DMS153 (cell line): Measurements from ENCODE around the gene CXXC1.
A peak's percentile ranks its signal among the peaks of the same experiment; 100 is the strongest.
"Not testable (repeated sequence)": the region's sequence is repeated elsewhere in the genome, so short reads cannot be mapped to it uniquely, and the experiment has no call there.

Experiments used
- DNase-seq: peaks from one replicate; lab custom pipeline; 2025; lab: John Stamatoyannopoulos, UW

The CXXC1 gene

DNA sequence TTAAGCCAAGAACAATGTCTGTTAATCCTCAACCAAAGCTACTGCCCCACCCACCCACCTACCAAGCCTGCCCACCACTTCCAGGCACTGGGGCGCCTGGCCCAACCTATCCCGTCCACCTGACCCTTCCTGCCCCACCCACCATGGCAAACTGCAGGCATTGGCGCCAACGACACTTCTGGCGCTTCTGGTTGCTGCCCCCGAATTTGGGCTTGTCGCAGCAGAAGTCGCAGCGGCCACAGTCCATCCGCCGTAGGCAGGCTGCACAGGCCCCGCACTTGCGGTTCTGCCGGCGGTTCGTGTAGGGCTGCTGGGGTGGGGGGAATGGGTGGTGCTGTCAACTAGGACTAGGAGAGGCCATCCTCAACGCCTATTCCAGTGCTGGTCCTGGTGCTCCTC lies 13.4 kb downstream of the CXXC1 start:
- no peak for DNase-seq

DNA sequence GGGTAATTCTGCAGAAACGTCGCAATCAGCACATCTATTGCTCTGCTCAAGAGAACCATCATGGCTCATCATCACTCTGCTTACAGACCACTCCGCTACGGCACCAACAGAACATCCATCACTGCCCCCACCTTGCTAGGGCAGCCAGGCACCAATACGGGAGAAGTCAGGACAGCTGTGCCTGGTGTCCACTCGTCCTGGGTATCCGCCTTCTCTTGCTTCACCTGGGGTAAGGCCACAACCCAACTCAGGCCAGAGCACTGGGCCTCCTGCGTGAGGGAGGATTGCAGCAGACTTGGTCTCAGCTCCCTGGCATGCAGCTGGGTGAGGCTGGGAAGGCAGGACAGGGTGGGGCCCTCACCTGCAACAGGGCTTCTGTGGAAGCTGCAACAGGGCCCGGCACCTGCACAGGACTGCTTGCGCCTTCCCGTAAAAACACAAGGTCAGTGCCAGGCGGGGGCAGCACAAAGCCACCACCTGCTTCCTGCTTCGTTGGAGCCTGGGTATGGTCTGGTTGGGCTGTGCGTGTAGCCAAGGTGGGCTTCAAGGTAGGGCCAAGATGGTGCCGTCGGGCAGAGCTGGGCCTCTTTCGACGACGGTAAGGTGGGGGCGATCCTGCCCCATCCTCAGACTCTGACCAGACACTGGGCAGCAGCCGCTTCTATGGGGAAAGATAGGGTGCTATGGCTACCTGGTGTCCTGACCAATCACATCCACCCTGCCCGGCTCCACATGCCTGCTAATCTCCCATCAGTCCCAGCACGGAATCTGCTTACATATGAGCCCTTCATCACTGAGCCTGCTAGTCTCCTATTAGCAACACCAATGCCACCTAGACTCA lies 14.1 kb downstream of the CXXC1 start:
- DNase-seq = no peak

- DNase-seq = no peak
Measured at GRCh38 chr18:50272568-50272967, 14.9 kb downstream of the CXXC1 start.

DNA sequence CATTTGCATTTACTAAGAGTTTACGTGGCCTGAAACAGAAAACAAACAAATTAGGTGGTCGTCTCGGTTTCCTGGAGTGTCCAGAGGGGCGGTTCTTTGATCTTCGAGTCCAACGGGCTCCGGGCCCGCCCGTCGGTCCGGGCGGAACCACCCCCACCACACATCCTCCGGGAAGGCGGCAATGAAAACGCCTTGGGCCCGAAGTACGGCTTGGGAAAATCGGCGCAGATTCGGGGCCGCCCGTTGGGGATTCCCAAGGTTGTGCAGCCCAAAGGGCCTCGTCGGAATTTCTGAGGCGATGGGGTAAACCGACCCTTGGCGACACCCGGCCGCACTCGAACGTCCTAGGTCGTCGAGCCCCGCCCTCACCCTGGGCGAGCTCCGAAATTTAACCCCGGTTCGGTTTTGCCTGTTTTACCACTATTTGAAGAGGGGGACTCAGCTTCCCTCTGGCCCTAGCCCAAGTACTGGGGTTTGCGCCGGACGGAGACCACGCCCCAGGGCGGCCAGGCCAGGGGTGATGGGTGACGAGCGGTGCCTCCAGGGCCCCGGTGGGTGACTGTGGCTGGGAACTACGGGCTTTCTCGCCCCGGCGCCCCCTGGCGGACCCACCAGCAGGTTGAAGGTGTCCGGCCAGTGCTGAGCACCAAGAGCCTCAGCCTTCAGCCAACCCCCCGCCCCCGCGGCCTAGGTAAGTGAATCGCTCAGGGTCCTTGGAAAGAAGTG lies 19.3 kb downstream of the CXXC1 start:
- peak; percentile 34 for DNase-seq

- DNase-seq = peak; percentile 72
Measured at GRCh38 chr18:50266248-50266704, 21.2 kb downstream of the CXXC1 start, which contains the start of gene CFAP53. CFAP53 (minus strand) TSS chr18:50266495; CDS start chr18:50266404, 91 bp downstream.

DNA sequence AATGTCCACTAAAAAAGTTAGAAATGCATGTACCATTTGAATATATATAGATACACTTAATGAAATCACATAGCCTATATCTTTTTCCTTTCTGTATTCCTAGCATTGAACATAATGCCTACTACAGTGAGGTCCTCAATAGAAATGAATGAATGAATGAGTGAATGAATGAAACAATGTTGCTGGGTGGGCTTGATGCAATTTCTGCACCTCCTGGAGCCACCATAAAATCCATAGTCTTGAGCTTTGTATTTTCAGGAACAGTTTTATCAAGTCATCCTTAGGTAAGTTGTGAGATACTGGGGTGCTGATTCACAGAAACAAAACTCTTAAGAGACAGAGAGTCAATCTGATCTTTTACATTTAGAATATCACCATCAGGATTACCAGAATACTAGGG lies 24.5 kb downstream of the CXXC1 start:
- no peak for DNase-seq

DNA sequence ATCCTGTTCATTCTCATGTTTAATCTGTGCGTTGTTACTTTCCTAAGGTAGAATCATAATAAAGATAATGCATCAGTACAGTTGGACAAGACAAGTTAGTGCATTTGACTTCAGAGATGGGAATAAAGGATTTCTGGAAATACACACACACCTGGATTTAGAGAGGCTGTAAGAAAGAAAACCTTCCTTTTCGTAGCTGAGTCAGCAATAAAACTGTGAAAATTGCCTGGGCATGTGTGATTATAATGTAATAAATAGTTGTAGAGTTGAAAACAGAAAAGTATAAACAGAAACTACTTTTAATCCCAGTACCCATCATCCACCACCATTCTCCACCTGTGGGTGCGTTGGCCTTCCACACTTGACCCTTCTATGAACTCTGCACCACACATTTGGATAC lies 36.6 kb downstream of the CXXC1 start:
- DNase-seq = no peak

- no peak for DNase-seq
Measured at GRCh38 chr18:50249576-50249975, 37.9 kb downstream of the CXXC1 start.

DNA sequence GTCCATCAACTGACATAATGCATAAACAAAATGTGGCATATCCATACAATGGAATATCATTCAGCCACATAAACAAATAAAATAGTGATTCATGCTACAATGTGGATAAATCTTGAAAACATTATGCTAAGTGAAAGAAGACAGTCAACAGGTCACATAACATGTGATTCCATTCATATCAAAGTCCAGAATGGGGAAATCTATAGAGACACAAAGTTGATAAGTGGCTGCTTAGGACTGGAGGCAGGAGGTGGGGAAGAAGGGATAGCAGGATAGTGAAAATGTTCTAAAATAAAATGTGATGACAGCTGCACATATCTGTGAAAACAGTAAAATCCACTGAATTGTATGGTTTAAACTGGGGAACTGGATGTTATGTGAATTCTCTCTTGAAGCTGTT lies 39.9 kb downstream of the CXXC1 start:
- DNase-seq = no peak

DNA sequence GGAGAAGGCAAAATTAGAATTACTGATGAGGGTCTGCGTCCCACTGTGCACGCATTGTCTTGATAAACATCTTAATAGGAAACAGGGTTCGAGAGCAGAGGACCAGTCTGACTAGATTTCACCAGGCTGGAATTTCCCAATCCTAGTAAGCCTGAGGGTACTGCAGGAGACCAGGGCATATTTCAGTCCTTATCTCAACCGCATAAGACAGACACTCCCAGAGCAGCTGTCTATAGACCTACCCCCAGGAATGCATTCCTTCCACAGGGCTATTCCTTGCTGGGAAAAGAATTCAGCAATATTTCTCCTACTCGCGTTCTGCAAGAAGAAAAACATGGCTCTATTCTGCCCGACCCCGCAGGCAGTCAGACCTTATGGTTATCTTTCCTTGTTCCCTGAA lies 45.7 kb downstream of the CXXC1 start:
- DNase-seq = not testable (repeated sequence)

- DNase-seq = no peak
Measured at GRCh38 chr18:50240080-50240563, 47.4 kb downstream of the CXXC1 start.

GRCh38 chr18:50232419-50232818 lies 55.1 kb downstream of the CXXC1 start:
- DNase-seq = no peak
